K562 (cell line): ENCODE results near the gene CNKSR3. TPM values are rescaled to one million over a fixed set of nuclear protein-coding genes. Genes with fewer than 3 reads are reported as not detected.

Source experiments
- ATAC-seq: fragments of 200-7000 bp; cut with Tn5 transposase; 3 replicates; pipeline ENCODE4 v1.9.1; 2020; ENCODE audit warnings: moderate library complexity
- BruUV-seq: library from RNA; stranded (reverse); fragments of 400-500 nt; replicated peaks from 2 replicates; lab custom pipeline; 2021; lab: Mats Ljungman, UMichigan
- CTCF ChIA-PET: fragments of 300-600 bp; formaldehyde crosslinking; extraction: SDS; loops from one replicate; lab custom pipeline; 2021; ENCODE audit warnings: low intra/inter-chr PET ratio; lab: Yijun Ruan, JAX
- POLR2A ChIA-PET: fragments of 300-600, 350-650 bp; sonication (Branson Sonifier 250); formaldehyde crosslinking; extraction: SDS; loops from one replicate; lab custom pipeline; 2021; ENCODE audit warnings: antibody characterized with exemption, inconsistent platforms; lab: Yijun Ruan, JAX
- DNase-seq, 4 experiments: peaks; one replicate each; pipeline versions ENCODE4 v3.0.0 to v3.0.0-alpha.2; 2011 to 2018; ENCODE audit warnings: low spot score in 3 of 4, mixed read lengths in 3 of 4; ENCODE audit errors: extremely low read depth in 1 of 4
- FAIRE-seq: peaks from 2 replicates; lab custom pipeline; 2011; peaks lifted over from hg19 to GRCh38; lab: Jason Lieb, UNC
- H2AFZ ChIP-seq: 2 replicates; pipeline ENCODE4 v1.6.0; 2011; ENCODE audit warnings: low read depth, low read length, control low read depth, inconsistent platforms
- H3K27ac ChIP-seq: fragments of 200-600 bp; 3 replicates; pipeline ENCODE4 v1.8.0; 2011; ENCODE audit warnings: low read depth, mild to moderate bottlenecking, control low read depth, inconsistent platforms, low read length, moderate library complexity, mixed read lengths; ENCODE audit errors: extremely low read depth
- H3K27me3 ChIP-seq, 2 experiments: fragments of 300-600 bp in 1 of 2; 2 replicates in 1 of 2; 3 replicates in 1 of 2; pipeline versions ENCODE4 v1.6.0 to v1.8.0; 2011; ENCODE audit warnings: inconsistent platforms in 2 of 2, low read length in 2 of 2, mild to moderate bottlenecking in 1 of 2, mixed read lengths in 1 of 2, moderate library complexity in 1 of 2; ENCODE audit not compliant: control insufficient read depth in 2 of 2, insufficient read depth in 2 of 2
- H3K36me3 ChIP-seq: fragments of 300-600 bp; 3 replicates; pipeline ENCODE4 v1.8.0; 2011; ENCODE audit warnings: mild to moderate bottlenecking, low read length, inconsistent platforms; ENCODE audit not compliant: control insufficient read depth, insufficient read depth
- H3K4me1 ChIP-seq, 2 experiments: fragments of 200-600 bp in 1 of 2; replicated peaks in 1 of 2; 2 replicates in 1 of 2; 3 replicates in 1 of 2; pipeline versions ENCODE4 v1.5.1 to v1.8.0; 2011; ENCODE audit warnings: inconsistent platforms in 2 of 2, low read length in 2 of 2, mild to moderate bottlenecking in 1 of 2, mixed read lengths in 1 of 2, moderate library complexity in 1 of 2; ENCODE audit not compliant: control insufficient read depth in 2 of 2, insufficient read depth in 2 of 2
- H3K4me2 ChIP-seq: 2 replicates; pipeline ENCODE4 v1.6.1; 2011; ENCODE audit warnings: low read length, control low read depth, inconsistent platforms, mixed read lengths; ENCODE audit not compliant: insufficient read depth
- H3K4me3 ChIP-seq: fragments of 200-600 bp; sonication (generic), shearing (Covaris generic); 2 replicates; pipeline ENCODE4 v1.5.1; 2016; ENCODE audit warnings: control low read depth, inconsistent platforms
- H3K79me2 ChIP-seq: fragments of 200-600 bp; 3 replicates; pipeline ENCODE4 v1.8.0; 2011; ENCODE audit warnings: low read length, inconsistent platforms; ENCODE audit not compliant: control insufficient read depth, insufficient read depth
- H3K9ac ChIP-seq, 2 experiments: 2 replicates each; pipeline versions ENCODE4 v1.6.0 to v1.6.1; 2011; ENCODE audit warnings: low read depth in 2 of 2, low read length in 2 of 2, control low read depth in 1 of 2, inconsistent platforms in 1 of 2, mild to moderate bottlenecking in 1 of 2, mixed read lengths in 1 of 2; ENCODE audit not compliant: insufficient read depth in 1 of 2
- H3K9me1 ChIP-seq: one replicate; pipeline ENCODE4 v1.6.0; 2011; ENCODE audit warnings: inconsistent platforms, mild to moderate bottlenecking, low read length, moderate library complexity; ENCODE audit not compliant: control insufficient read depth, insufficient read depth
- H3K9me3 ChIP-seq: replicated peaks from 2 replicates; pipeline ENCODE4 v1.5.1; 2011; ENCODE audit warnings: low read depth, low read length, inconsistent platforms; ENCODE audit not compliant: control insufficient read depth, insufficient read depth
- H4K20me1 ChIP-seq: replicated peaks from 2 replicates; pipeline ENCODE4 v1.6.1; 2011; ENCODE audit warnings: low read length, inconsistent platforms, mixed read lengths; ENCODE audit not compliant: control insufficient read depth, insufficient read depth
- CEBPG ChIP-seq, 3 experiments: fragments of 200-800 bp in 1 of 3; sonication (Bioruptor generic) in 1 of 3; sonication (generic) in 1 of 3; formaldehyde crosslinking in 1 of 3; IDR thresholded peaks in 2 of 3; conservative IDR thresholded peaks in 1 of 3; 2 replicates each; pipeline versions ENCODE4 v1.6.1 to v1.8.0; 2016 to 2022; ENCODE audit warnings: missing compliant biosample characterization in 2 of 3, missing genetic modification characterization in 2 of 3, mild to moderate bottlenecking in 1 of 3, missing genetic modification reagents in 1 of 3
- EP300 ChIP-seq: IDR thresholded peaks from 2 replicates; pipeline ENCODE4 v1.6.1; 2012; ENCODE audit warnings: low read length, improper control_type of control experiment
- GABPB1 ChIP-seq: sonication (generic); formaldehyde crosslinking; IDR thresholded peaks from 2 replicates; pipeline ENCODE4 v1.8.0; 2022; ENCODE audit warnings: mild to moderate bottlenecking, missing genetic modification reagents
- SRSF9 ChIP-seq: fragments of 200-400 bp; formaldehyde crosslinking; IDR thresholded peaks from 2 replicates; pipeline ENCODE4 v1.6.1; 2017; ENCODE audit warnings: low read depth, low read length, borderline replicate concordance
- STAG1 ChIP-seq: sonication (generic); formaldehyde crosslinking; IDR thresholded peaks from 2 replicates; pipeline ENCODE4 v1.5.0; 2020; ENCODE audit warnings: missing genetic modification reagents, borderline replicate concordance
- TRIM24 ChIP-seq, 2 experiments: fragments of 450-650 bp; IDR thresholded peaks; 2 replicates each; pipeline ENCODE4 v1.6.1; 2016
- ZC3H11A ChIP-seq: IDR thresholded peaks from 2 replicates; pipeline ENCODE4 v1.6.1; 2012; ENCODE audit warnings: low read depth, low read length, improper control_type of control experiment
- ZNF23 ChIP-seq: fragments of 250-450 bp; sonication (Bioruptor Pico); IDR thresholded peaks from 2 replicates; pipeline ENCODE4 v1.4.0; 2020; ENCODE audit warnings: mild to moderate bottlenecking
- whole genome bisulfite sequencing: fragments of 100-300 bp; shearing (Covaris generic); methylation state at CpG from one replicate; pipeline ENCODE4 v1.1.6; 2016; ENCODE audit warnings: low coverage, mixed read lengths; ENCODE audit not compliant: insufficient coverage; ENCODE audit errors: missing lambda C conversion rate; 5-methylcytosine and 5-hydroxymethylcytosine counted together
- in situ Hi-C: fragments of 300-500 bp; cut with MboI; formaldehyde crosslinking; loops from 4 replicates; pipeline ENCODE4 v1.15.0; 2018; ENCODE audit warnings: inconsistent platforms, mixed read lengths
- intact Hi-C: fragments of 100-400 bp; cut with micrococcal nuclease; formaldehyde crosslinking; loops from 2 replicates; pipeline ENCODE4 v1.14.2; 2022
- polyA plus RNA-seq, 8 experiments: library from polyadenylated mRNA; depleted of rRNA in 4 of 8; stranded (reverse) in 5 of 8; unstranded in 3 of 8; fragments of >200 nt; fragmentation: Nextera tagmentation in 2 of 8; fragmentation: Illumina TruSeq in 1 of 8; extraction: Ambion mirVana in 2 of 8; extraction: Trizol in 1 of 8; gene quantifications; 2 replicates each; pipeline versions ENCODE4 v1.2.1 to v1.2.3, GENCODE V29; 2011 to 2014; ENCODE audit warnings: inconsistent platforms in 1 of 8, missing spikeins in 1 of 8
- total RNA-seq, 7 experiments: library from RNA; depleted of rRNA in 6 of 7; stranded (reverse); fragments of >200 nt in 6 of 7; fragmentation: Illumina TruSeq in 2 of 7; extraction: Trizol in 2 of 7; gene quantifications; 2 replicates each; pipeline versions ENCODE4 v1.2.1 to v1.2.3, GENCODE V29; 2011 to 2021; ENCODE audit warnings: low replicate concordance in 1 of 7
- TF ChIP-seq, protein P1 (sequence below): fragments of 150-350 bp; IDR thresholded peaks from 2 replicates; pipeline ENCODE4 v1.6.1; 2014; ENCODE audit warnings: low read depth, mild to moderate bottlenecking, low read length, borderline replicate concordance

The CNKSR3 gene
- total and polyA plus RNA-seq, 9 of the 15 experiments (the other 6 are each of a cell fraction or from before 2014, with no cell fraction given): 4.5 to 29.6 (median 9.5) TPM

GRCh38 chr6:154404791-154405400 lies 105.6 kb downstream of the CNKSR3 start:
- ChIA-PET CTCF (no interaction called here), POLR2A (no interaction called here)
- Histone ChIP-seq H3K79me2 (no peaks in the 10 kb centered on the region), H3K4me3 (no peak overlapping the region), H2AFZ (no peak overlapping the region), H3K27me3 (no peaks in the 10 kb centered on the region), H3K9ac (no peak overlapping the region), H3K4me2 (no peak overlapping the region), H3K9me1 (no peaks in the 10 kb centered on the region), H3K27ac (no peak overlapping the region), H3K4me1 (no peaks in the 10 kb centered on the region), H3K9me3 (no peaks in the 10 kb centered on the region), H4K20me1 (no peaks in the 10 kb centered on the region), H3K36me3 (peaks cover 58% of the 10 kb centered on the region)
- DNase-seq: no peak
- in situ Hi-C loops: no loop called here
- 79% methylated on average over 6 of the region's 6 CpGs for WGBS
- FAIRE-seq: no peak
- no peak for ATAC-seq
- intact Hi-C loops: no loop called here
- TF ChIP-seq CEBPG (CRISPR knock-in tag; IDR thresholded peaks at IDR 0.05) (no peak), CEBPG (tag; conservative IDR thresholded peaks at IDR 0.05 in 1 of 2, IDR thresholded peaks at IDR 0.05 in 1 of 2) (no peak), EP300 (no peak), GABPB1 (CRISPR knock-in tag) (no peak), ZNF23 (CRISPR knock-in tag) (no peak), ZC3H11A (no peak), TRIM24 (IDR thresholded peaks at IDR 0.05) (no peak), SRSF9 (no peak), STAG1 (no peak)
- TF ChIP-seq, protein P1, sequence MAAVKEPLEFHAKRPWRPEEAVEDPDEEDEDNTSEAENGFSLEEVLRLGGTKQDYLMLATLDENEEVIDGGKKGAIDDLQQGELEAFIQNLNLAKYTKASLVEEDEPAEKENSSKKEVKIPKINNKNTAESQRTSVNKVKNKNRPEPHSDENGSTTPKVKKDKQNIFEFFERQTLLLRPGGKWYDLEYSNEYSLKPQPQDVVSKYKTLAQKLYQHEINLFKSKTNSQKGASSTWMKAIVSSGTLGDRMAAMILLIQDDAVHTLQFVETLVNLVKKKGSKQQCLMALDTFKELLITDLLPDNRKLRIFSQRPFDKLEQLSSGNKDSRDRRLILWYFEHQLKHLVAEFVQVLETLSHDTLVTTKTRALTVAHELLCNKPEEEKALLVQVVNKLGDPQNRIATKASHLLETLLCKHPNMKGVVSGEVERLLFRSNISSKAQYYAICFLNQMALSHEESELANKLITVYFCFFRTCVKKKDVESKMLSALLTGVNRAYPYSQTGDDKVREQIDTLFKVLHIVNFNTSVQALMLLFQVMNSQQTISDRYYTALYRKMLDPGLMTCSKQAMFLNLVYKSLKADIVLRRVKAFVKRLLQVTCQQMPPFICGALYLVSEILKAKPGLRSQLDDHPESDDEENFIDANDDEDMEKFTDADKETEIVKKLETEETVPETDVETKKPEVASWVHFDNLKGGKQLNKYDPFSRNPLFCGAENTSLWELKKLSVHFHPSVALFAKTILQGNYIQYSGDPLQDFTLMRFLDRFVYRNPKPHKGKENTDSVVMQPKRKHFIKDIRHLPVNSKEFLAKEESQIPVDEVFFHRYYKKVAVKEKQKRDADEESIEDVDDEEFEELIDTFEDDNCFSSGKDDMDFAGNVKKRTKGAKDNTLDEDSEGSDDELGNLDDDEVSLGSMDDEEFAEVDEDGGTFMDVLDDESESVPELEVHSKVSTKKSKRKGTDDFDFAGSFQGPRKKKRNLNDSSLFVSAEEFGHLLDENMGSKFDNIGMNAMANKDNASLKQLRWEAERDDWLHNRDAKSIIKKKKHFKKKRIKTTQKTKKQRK: no peak
- TF ChIP-seq, all 486 proteins: peak for 0
- no TSS peak for BruUV-seq
